ENCODE measurements around the gene BICDL1.

GRCh38 chr12:120067084-120067869 is 78.2 kb downstream of the BICDL1 start:
- no peak for TF ChIP-seq MAFK (IDR thresholded peaks at IDR 0.05; ENCODE audit: low read depth, low read length)
- TF ChIP-seq, protein P1, sequence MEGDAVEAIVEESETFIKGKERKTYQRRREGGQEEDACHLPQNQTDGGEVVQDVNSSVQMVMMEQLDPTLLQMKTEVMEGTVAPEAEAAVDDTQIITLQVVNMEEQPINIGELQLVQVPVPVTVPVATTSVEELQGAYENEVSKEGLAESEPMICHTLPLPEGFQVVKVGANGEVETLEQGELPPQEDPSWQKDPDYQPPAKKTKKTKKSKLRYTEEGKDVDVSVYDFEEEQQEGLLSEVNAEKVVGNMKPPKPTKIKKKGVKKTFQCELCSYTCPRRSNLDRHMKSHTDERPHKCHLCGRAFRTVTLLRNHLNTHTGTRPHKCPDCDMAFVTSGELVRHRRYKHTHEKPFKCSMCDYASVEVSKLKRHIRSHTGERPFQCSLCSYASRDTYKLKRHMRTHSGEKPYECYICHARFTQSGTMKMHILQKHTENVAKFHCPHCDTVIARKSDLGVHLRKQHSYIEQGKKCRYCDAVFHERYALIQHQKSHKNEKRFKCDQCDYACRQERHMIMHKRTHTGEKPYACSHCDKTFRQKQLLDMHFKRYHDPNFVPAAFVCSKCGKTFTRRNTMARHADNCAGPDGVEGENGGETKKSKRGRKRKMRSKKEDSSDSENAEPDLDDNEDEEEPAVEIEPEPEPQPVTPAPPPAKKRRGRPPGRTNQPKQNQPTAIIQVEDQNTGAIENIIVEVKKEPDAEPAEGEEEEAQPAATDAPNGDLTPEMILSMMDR (conservative IDR thresholded peaks at IDR 0.05; ENCODE audit: low read depth, low read length): no peak
- TF ChIP-seq, protein P2, sequence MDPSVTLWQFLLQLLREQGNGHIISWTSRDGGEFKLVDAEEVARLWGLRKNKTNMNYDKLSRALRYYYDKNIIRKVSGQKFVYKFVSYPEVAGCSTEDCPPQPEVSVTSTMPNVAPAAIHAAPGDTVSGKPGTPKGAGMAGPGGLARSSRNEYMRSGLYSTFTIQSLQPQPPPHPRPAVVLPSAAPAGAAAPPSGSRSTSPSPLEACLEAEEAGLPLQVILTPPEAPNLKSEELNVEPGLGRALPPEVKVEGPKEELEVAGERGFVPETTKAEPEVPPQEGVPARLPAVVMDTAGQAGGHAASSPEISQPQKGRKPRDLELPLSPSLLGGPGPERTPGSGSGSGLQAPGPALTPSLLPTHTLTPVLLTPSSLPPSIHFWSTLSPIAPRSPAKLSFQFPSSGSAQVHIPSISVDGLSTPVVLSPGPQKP (IDR thresholded peaks at IDR 0.05; ENCODE audit: borderline replicate concordance, low read depth, low read length): no peak
- no peak for TF ChIP-seq POLR2A (IDR thresholded peaks at IDR 0.05; ENCODE audit: low read depth, low read length)
- TF ChIP-seq SMC3 (IDR thresholded peaks at IDR 0.05; ENCODE audit: low read depth, low read length): no peak
- TF ChIP-seq RCOR1 (IDR thresholded peaks at IDR 0.05; ENCODE audit: insufficient replicate concordance, low read length): no peak

Measured in IMR-90 (cell line).